Inflammatory macrophage treated with lipopolysaccharide for 4 hours (primary cell): ENCODE results near the gene MAK.
A peak's percentile ranks its signal among the peaks of the same experiment; 100 is the strongest.
"Not testable (repeated sequence)": the region's sequence is repeated elsewhere in the genome, so short reads cannot be mapped to it uniquely, and the experiment has no call there.

ENCODE experiments used
- DNase-seq: peaks from one replicate; pipeline ENCODE4 v3.0.0-alpha.2; 2020

MAK gene

GRCh38 chr6:10837995-10838793 is at the start of gene MAK:
TSS of gene MAK (minus strand) at chr6:10838539. CDS start at chr6:10830648, 7,891 bp downstream.
- peak; percentile 87 for DNase-seq

GRCh38 chr6:10886691-10887502 is 48.6 kb upstream of the MAK start, which contains the start of gene SYCP2L:
TSS of gene SYCP2L (plus strand) at chr6:10887052. CDS start at chr6:10887127, 75 bp downstream.
- peak; percentile 63 for DNase-seq

DNA sequence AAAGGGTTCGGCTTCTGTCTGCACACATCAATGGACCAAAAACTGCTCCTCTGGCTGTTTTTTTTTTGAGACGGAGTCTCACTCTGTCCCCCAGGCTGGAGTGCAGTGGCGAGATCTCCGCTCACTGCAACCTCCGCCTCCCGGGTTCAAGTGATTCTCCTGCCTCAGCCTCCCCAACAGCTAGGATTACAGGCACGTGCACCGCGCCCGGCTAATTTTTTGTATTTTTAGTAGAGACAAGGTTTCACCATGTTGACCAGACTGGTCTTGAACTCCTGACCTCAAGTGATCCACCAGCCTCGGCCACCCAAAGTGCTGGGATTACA is 48.0 kb upstream of the MAK start:
- DNase-seq = not testable (repeated sequence)

DNA sequence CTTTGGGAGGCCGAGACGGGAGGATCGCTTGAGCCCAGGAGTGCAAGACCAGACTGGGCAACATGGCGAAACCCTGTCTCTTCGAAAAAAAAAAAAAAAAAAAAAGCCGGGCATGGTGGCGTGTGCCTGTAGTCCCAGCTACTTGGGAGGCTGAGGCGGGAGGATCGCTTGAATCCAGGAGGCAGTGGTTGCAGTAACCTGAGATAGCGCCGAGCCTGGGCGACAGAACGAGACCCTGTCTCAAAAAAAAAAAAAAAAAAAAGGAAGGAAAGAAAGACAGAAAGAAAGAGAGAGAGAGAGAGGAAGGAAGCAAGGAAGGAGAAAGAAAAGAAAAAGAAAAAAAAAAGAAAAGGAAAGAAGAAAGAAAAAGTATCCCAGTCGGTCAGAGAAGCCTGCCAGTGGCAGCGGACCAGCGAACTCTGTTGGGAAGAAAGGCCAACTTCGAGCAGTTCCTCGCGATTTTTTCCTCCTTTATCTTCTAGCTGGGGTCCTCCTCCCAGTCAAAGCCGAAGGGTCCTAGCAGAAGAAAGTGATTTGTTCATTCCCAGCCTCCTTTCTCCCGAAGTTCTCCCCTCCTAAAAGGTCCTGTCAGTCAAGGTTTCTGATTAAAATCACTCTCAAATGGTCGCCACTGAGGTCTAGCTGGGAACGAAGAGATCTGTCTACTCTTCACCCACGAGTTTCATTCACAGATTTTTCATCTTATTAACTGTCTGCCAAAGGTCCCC is 46.1 kb upstream of the MAK start:
- no peak for DNase-seq

DNA sequence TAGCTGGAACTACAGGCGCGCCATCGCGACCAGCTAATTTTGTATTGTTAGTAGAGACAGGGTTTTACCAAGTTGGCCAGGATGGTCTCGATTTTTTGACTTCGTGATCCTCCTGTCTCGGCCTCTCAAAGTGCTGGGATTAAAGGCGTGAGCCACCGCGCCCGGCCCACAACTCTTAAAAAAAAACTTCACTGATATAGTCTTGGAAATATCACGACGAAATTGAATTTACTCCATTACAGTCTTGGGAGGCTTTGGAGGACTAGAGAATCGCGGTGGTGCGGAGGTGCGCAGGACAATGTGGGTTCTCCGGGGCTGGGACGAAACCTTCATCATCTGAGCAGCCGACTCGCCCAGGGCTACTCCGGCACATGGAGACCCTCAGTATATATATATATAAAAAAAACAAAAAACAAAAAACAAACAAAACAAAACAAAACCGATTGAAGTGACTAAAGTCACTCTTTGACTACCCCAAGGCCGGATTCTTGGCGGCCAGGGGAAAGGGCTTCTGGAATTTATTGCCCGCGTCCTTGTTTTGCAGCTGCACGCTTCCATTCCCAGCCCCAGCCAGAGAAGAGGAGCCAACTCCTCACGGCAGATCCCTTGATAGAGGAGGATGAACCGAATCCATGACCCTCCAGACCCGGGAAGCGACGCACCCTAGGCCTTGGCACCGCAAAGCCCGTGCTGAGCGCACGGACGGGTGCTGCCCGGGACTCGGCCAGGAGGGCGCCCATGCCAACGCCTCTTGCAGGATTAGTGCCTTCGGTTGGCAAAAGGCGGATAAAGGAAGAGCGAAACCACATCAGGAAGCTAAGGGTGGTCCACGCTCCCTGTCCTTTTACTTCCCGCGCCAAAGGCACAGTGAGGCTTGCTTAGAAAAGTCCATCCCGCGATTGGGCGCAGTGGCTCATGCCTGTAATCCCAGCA is 45.2 kb upstream of the MAK start:
- DNase-seq = no peak

GRCh38 chr6:10882657-10883171 is 44.4 kb upstream of the MAK start:
- peak; percentile 8 for DNase-seq

DNA sequence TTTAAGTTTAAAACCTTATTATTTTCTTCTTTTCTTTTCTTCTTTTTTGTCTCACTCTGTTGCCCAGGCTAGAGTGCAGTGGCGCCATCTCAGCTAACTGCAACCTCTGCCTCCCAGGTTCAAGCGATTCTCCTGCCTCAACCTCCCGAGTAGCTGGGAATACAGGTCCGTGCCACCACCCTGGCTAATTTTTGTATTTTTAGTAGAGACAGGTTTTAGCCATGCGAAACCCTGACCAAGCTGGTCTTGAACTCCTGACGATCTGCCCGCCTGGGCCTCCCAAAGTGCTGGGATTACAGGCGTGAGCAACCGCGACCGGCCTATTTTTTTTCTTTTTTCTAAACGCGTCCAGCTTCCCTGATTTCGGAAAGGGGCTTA is 43.9 kb upstream of the MAK start:
- not testable (repeated sequence) for DNase-seq

DNA sequence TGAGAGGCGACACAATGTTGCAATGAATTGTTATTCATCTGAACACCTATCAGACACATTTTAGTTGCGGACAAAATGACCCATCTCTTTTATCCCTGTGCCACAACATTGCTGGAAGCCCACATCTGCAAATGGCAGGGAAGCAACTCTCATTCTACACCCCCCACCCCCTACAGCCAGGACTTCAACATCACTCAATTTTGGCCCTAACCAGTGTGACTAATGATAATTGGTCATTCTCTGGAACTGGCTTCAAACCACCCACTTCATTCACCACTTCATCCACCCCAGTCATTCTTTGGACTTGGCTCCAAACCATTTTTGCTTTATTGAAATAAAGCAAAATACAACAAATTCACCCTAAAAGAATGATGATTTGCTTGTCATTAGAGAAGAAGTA is 42.0 kb upstream of the MAK start:
- DNase-seq = no peak

- DNase-seq = no peak
These were observed 39.5 kb upstream of the MAK start for GRCh38 chr6:10877871-10878270.

DNA sequence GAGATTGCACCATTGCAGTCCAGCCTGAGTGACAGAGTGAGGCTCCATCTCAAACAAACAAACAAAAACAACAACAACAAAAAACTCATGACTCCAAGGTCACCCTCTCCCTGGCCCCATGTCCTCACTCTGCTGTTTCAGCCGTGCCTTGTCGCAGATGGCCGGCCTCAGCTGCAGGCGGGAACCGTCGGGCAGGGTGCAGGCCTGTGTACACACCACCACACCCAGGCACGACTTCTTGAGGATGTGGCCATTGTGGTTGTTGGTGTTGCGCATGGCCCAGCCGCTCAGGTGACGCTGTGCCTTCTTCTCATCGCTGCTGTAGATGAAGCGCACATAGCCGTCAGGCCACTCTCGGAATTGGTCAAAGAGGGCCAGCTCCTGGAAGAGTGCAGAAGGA is 38.7 kb upstream of the MAK start:
- DNase-seq = no peak

GRCh38 chr6:10875026-10875425 is 36.7 kb upstream of the MAK start:
- no peak for DNase-seq

DNA sequence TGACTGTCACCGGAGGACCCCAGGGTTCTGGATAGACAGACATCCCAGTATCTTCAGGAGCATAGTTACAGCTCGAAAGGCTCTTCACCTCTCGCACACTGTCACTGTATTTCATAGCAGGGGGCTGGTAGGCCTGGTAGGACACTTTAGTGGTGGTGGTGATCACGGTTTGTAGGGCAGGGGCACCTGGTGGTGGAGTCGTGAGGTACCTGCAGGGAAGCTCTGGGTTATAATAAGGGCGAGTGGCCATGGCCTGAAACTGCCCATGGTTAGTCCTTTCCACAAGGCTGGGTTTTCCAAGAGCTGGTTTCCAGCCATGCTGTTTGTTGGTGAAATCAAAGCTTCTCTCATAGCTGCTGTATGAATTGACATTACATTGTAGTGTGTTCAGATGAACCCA is 35.9 kb upstream of the MAK start:
- no peak for DNase-seq

DNA sequence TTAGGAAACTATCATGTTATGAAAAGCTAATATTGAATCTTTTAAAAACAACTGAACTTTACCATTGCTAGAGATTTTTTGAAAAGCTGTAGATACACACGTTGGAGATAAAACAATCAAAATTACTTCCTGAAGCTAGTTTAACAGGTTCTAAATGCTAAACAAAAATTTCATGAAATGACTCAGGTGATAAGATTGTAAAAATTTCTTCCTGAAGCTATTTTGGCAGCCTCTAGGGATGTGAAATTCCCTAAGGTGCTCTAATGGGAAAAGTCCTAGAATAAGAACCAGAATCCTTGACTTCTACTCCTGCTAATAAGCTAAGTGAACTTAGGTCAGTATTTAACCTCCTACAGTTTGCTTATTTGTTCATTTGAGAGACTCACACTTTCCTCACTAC is 35.0 kb upstream of the MAK start:
- DNase-seq = no peak

DNA sequence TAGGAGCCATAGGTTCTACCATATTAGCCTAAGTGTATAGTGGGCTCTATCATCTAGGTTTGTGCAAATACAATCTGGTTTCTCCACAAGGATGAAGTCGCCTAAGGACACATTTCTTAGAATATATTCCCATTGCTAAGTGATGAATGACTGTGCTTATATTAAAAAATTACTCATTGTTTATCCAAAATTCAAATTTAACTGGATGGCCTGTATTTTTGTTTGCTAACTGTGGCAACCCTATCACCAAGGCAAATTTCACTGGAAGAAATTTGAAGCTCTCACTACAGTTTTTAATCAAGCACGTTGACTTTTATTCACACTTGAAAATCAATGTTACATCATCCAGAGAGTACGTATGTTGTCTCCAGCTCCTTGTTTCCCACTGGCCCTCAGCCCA is 29.6 kb upstream of the MAK start:
- no peak for DNase-seq

- DNase-seq = not testable (repeated sequence)
These were observed 28.4 kb upstream of the MAK start for GRCh38 chr6:10866709-10867108.

GRCh38 chr6:10863031-10863430 is 24.7 kb upstream of the MAK start:
- DNase-seq = not testable (repeated sequence)

- no peak for DNase-seq
These were observed 24.0 kb upstream of the MAK start for GRCh38 chr6:10862361-10862760.

GRCh38 chr6:10861086-10861485 is 22.7 kb upstream of the MAK start:
- DNase-seq = no peak

DNA sequence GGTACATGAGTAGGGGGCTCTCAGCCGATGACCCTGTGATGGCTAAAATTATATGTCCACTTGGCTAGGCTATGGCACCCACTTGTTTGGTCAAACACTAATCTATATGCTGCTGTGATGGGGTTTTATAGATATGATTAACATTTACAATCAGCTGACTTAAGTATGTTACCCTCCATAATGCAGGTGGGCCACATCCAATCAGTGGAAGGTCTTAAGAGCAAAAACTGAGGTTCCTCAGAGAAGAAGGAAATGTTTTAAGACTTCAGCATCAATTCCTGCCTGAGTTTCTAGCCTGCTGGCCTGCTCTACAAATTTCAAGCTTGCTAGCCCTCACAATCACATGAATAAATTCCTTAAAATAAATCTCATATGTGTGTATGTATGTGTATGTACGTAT is 18.9 kb upstream of the MAK start:
- no peak for DNase-seq

- no peak for DNase-seq
These were observed 16.7 kb upstream of the MAK start for GRCh38 chr6:10854922-10855632.

DNA sequence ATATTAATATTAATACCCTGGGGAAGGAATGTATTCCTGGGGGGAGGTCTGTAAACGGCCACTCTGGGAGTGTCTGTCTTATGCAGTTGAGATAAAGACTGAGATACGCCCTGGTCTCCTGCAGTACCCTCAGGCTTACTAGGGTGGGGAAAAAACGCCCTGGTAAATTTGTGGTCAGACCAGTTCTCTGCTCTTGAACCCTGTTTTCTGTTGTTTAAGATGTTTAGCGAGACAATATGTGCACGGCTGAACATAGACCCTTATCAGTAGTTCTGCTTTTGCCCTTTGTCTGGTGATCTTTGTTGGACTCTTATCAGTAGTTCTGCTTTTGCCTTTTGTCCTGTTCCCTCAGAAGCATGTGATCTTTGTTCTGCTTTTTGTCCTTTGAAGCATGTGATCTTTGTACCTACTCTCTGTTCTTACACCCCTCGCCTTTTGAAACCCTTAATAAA is 15.5 kb upstream of the MAK start:
- DNase-seq = peak; percentile 24
